Measurements from ENCODE around the gene IFT20. TPM values are rescaled to one million over a fixed set of nuclear protein-coding genes. Genes with fewer than 3 reads are reported as not detected.

IFT20 gene
- total and polyA plus RNA-seq, 2 donors (not counting 3 experiments of a cell fraction or from before 2014, with no cell fraction given): 26.5 to 45.0 TPM

DNA sequence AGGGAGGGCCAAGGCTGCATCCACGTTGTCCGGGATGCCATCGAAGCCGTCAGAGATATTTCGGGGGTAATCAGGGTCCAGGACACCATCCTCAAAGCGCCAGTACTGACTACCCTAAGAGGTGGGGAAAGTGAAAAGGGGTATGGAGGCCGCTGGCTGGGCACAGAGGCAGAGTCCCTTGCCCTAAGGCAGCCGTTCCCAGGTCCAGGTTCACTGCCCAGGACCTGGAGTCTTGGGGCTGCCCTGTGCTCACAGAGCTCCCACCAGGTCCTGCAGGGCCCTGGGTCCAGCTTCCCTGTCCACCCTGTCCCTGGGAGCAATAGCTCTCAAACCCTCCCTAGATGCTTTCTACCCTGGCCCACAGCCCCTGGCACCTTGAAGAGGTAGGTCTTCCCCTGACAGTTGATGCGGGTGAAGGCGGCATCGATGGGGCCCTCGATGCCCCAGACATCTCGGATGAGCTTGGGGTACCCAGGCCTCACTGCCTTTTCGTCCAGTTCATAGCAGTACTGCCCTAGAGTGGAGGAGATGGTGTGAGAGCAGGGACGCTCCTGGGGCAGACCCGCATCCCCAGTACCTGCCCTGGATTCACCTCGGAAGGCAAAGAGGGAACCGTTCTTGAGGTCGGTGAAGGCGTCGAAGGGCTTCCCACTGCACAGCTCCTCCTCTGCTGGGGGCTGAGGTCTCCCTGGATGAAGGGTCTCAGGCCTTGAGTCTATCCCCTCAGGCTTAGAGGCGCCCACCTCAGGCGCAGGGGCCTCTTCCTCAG is 33.8 kb upstream of the IFT20 start:
- no TSS peak for BruUV-seq (replicated peaks)
- H3K4me3 ChIP-seq (replicated peaks in 1 of 3; ENCODE audit: insufficient read depth in 1 of 3, low read depth in 1 of 3, low read length in 3 of 3): no peak overlapping the region
- FAIRE-seq (no peak), DNase-seq (ENCODE audit: low read depth, low spot score) (no peak)
- dilution Hi-C loops (cut with MboI; ENCODE audit: extremely low pct_ligation_motif_present, low sequenced_read_pairs) (no loop called here), intact Hi-C loops (cut with micrococcal nuclease) (no loop called here)
- ChIA-PET CTCF (interaction anchor here (0.7 to 6.7 kb wide), 4 partner anchors 11 to 117 kb away, joined by 3 to 36 read pairs (median 3); partner anchors contain the start of genes POLDIP2 and TNFAIP1), POLR2A (no interaction called here)
- peaks cover 0 to 4% of the 10 kb centered on the region in 2 experiments for H3K36me3 ChIP-seq (ENCODE audit: control insufficient read depth in 2 of 2, extremely low read depth in 1 of 2, insufficient read depth in 2 of 2, low read length in 2 of 2)
- peaks cover 13% of the 10 kb centered on the region for H3K4me1 ChIP-seq (ENCODE audit: control insufficient read depth, extremely low read depth, insufficient read depth, low read length)
- no peaks in the 10 kb centered on the region for H3K9me3 ChIP-seq (replicated peaks; ENCODE audit: control insufficient read depth, insufficient read depth, low read length)
- no peaks in the 10 kb centered on the region for H3K79me2 ChIP-seq (ENCODE audit: control insufficient read depth, insufficient read depth, low read length)
- TF ChIP-seq FOS (IDR thresholded peaks at IDR 0.05; ENCODE audit: borderline replicate concordance, insufficient read depth, low read length) (no peak), MAX (IDR thresholded peaks at IDR 0.05; ENCODE audit: insufficient read depth, insufficient read length) (no peak), GATA2 (IDR thresholded peaks at IDR 0.05; ENCODE audit: insufficient read depth, insufficient read length, low read depth, low read length) (no peak)
- no peak overlapping the region for H3K9ac ChIP-seq (replicated peaks; ENCODE audit: extremely low read depth, insufficient read depth, low read length)
- H3K27me3 ChIP-seq (ENCODE audit: control insufficient read depth in 2 of 2, insufficient read depth in 2 of 2, low read length in 2 of 2): no peaks in the 10 kb centered on the region
- no peak overlapping the region for H2AFZ ChIP-seq (ENCODE audit: low read depth, low read length)
- H4K20me1 ChIP-seq (replicated peaks; ENCODE audit: control insufficient read depth, extremely low read depth, insufficient read depth, low read length): no peaks in the 10 kb centered on the region
- no peak overlapping the region for H3K27ac ChIP-seq (ENCODE audit: insufficient read depth, low read depth, low read length)
- no peaks in the 10 kb centered on the region for H3K9me1 ChIP-seq (replicated peaks; ENCODE audit: control insufficient read depth, extremely low read depth, insufficient read depth, low read length)
- H3K4me2 ChIP-seq (ENCODE audit: insufficient read depth, low read length): no peak overlapping the region

GRCh38 chr17:28368306-28368831 is 33.1 kb upstream of the IFT20 start:
- ChIA-PET CTCF (interaction anchor here (0.7 to 6.7 kb wide), 4 partner anchors 11 to 117 kb away, joined by 3 to 36 read pairs (median 3); partner anchors contain the start of genes POLDIP2 and TNFAIP1), POLR2A (no interaction called here)
- intact Hi-C loops (cut with micrococcal nuclease): no loop called here
- TF ChIP-seq JUN (IDR thresholded peaks at IDR 0.05; ENCODE audit: borderline replicate concordance, insufficient read depth, insufficient read length, low read depth): no peak
- TF ChIP-seq FOS (IDR thresholded peaks at IDR 0.05; ENCODE audit: borderline replicate concordance, insufficient read depth, low read length): no peak
- TF ChIP-seq MAX (IDR thresholded peaks at IDR 0.05; ENCODE audit: insufficient read depth, insufficient read length): no peak
- TF ChIP-seq GATA2 (IDR thresholded peaks at IDR 0.05; ENCODE audit: insufficient read depth, insufficient read length, low read depth, low read length): no peak
- no peak for TF ChIP-seq POLR2AphosphoS5 (IDR thresholded peaks at IDR 0.05; ENCODE audit: insufficient read depth, low read depth, low read length)
- H3K9me3 ChIP-seq (replicated peaks; ENCODE audit: control insufficient read depth, insufficient read depth, low read length): no peaks in the 10 kb centered on the region
- H3K27ac ChIP-seq (ENCODE audit: insufficient read depth, low read depth, low read length): no peak overlapping the region
- no peak overlapping the region for H3K4me2 ChIP-seq (ENCODE audit: insufficient read depth, low read length)
- no peaks in the 10 kb centered on the region for H3K9me1 ChIP-seq (replicated peaks; ENCODE audit: control insufficient read depth, extremely low read depth, insufficient read depth, low read length)
- H3K79me2 ChIP-seq (ENCODE audit: control insufficient read depth, insufficient read depth, low read length): no peaks in the 10 kb centered on the region
- H3K4me1 ChIP-seq (ENCODE audit: control insufficient read depth, extremely low read depth, insufficient read depth, low read length): peaks cover 13% of the 10 kb centered on the region
- no peak overlapping the region for H3K9ac ChIP-seq (replicated peaks; ENCODE audit: extremely low read depth, insufficient read depth, low read length)
- H3K36me3 ChIP-seq (ENCODE audit: control insufficient read depth in 2 of 2, extremely low read depth in 1 of 2, insufficient read depth in 2 of 2, low read length in 2 of 2): peaks cover 0 to 7% of the 10 kb centered on the region in 2 experiments
- H4K20me1 ChIP-seq (replicated peaks; ENCODE audit: control insufficient read depth, extremely low read depth, insufficient read depth, low read length): no peaks in the 10 kb centered on the region
- H2AFZ ChIP-seq (ENCODE audit: low read depth, low read length): no peak overlapping the region
- dilution Hi-C loops (cut with MboI; ENCODE audit: extremely low pct_ligation_motif_present, low sequenced_read_pairs): no loop called here
- BruUV-seq (replicated peaks): no TSS peak
- no peaks in the 10 kb centered on the region for H3K27me3 ChIP-seq (ENCODE audit: control insufficient read depth in 2 of 2, insufficient read depth in 2 of 2, low read length in 2 of 2)
- FAIRE-seq (no peak), DNase-seq (ENCODE audit: low read depth, low spot score) (no peak)
- no peak overlapping the region for H3K4me3 ChIP-seq (replicated peaks in 1 of 3; ENCODE audit: insufficient read depth in 1 of 3, low read depth in 1 of 3, low read length in 3 of 3)

Measured in endothelial cell of umbilical vein (primary cell).